ENCODE data around the gene RHCE.

GRCh38 chr1:25425098-25426085 lies 4.8 kb upstream of the RHCE start:
- TF ChIP-seq POLR2AphosphoS5 (IDR thresholded peaks at IDR 0.05) = peak in 1 of 3 donors; percentile 74
- TF ChIP-seq, protein P1, sequence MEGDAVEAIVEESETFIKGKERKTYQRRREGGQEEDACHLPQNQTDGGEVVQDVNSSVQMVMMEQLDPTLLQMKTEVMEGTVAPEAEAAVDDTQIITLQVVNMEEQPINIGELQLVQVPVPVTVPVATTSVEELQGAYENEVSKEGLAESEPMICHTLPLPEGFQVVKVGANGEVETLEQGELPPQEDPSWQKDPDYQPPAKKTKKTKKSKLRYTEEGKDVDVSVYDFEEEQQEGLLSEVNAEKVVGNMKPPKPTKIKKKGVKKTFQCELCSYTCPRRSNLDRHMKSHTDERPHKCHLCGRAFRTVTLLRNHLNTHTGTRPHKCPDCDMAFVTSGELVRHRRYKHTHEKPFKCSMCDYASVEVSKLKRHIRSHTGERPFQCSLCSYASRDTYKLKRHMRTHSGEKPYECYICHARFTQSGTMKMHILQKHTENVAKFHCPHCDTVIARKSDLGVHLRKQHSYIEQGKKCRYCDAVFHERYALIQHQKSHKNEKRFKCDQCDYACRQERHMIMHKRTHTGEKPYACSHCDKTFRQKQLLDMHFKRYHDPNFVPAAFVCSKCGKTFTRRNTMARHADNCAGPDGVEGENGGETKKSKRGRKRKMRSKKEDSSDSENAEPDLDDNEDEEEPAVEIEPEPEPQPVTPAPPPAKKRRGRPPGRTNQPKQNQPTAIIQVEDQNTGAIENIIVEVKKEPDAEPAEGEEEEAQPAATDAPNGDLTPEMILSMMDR (IDR thresholded peaks at IDR 0.05) = no peak
